ENCODE data around the gene GRM1. TPM values are rescaled to one million over a fixed set of nuclear protein-coding genes. Genes with fewer than 3 reads are reported as not detected.
"Not testable (repeated sequence)": the region's sequence is repeated elsewhere in the genome, so short reads cannot be mapped to it uniquely, and the experiment has no call there.

The GRM1 gene
- total RNA-seq, 1 donor from 2014 or later = not detected

GRCh38 chr6:146224988-146225387, 196.1 kb downstream of the GRM1 start:
- ATAC-seq (ENCODE audit: low read depth) = no peak

GRCh38 chr6:146240322-146240721, 211.5 kb downstream of the GRM1 start:
- Mint-ChIP-seq H3K9me3 (peaks cover 3% of the 10 kb centered on the region), H3K4me3 (no peak overlapping the region), H3K4me1 (no peaks in the 10 kb centered on the region), H3K27me3 (no peaks in the 10 kb centered on the region), H3K27ac (no peak overlapping the region), H3K36me3 (ENCODE audit: low read depth) (no peaks in the 10 kb centered on the region)
- no peak for TF ChIP-seq CTCF (IDR thresholded peaks at IDR 0.05)
- DNase-seq (no peak), ATAC-seq (ENCODE audit: low read depth) (no peak)
- intact Hi-C loops (cut with micrococcal nuclease) = no loop called here
- ChIA-PET CTCF (no interaction called here), POLR2A (no interaction called here)

More at GRCh38 chr6:146224988-146225387, 196.1 kb downstream of the GRM1 start:
- Mint-ChIP-seq H3K27me3 (no peaks in the 10 kb centered on the region), H3K36me3 (ENCODE audit: low read depth) (no peaks in the 10 kb centered on the region), H3K9me3 (no peaks in the 10 kb centered on the region), H3K4me3 (no peak overlapping the region), H3K27ac (no peak overlapping the region), H3K4me1 (no peaks in the 10 kb centered on the region)
- CTCF ChIA-PET = no interaction called here
- POLR2A ChIA-PET = no interaction called here
- intact Hi-C loops (cut with micrococcal nuclease) = no loop called here
- TF ChIP-seq CTCF (IDR thresholded peaks at IDR 0.05) = no peak
- no peak for DNase-seq

GRCh38 chr6:146240807-146241206, 211.9 kb downstream of the GRM1 start:
- ChIA-PET CTCF (no interaction called here), POLR2A (no interaction called here)
- TF ChIP-seq CTCF (IDR thresholded peaks at IDR 0.05) = no peak
- Mint-ChIP-seq H3K36me3 (ENCODE audit: low read depth) (no peaks in the 10 kb centered on the region), H3K27ac (no peak overlapping the region), H3K4me1 (no peaks in the 10 kb centered on the region), H3K4me3 (no peak overlapping the region), H3K27me3 (no peaks in the 10 kb centered on the region), H3K9me3 (peaks cover 3% of the 10 kb centered on the region)
- ATAC-seq (ENCODE audit: low read depth) = no peak
- DNase-seq = no peak
- intact Hi-C loops (cut with micrococcal nuclease) = no loop called here

- intact Hi-C loops (cut with micrococcal nuclease); H3K4me1 Mint-ChIP-seq; H3K4me3 Mint-ChIP-seq; H3K36me3 Mint-ChIP-seq (ENCODE audit: low read depth); ATAC-seq (ENCODE audit: low read depth); H3K27me3 Mint-ChIP-seq; H3K9me3 Mint-ChIP-seq; POLR2A ChIA-PET; CTCF ChIA-PET; DNase-seq; H3K27ac Mint-ChIP-seq: not testable (repeated sequence)
These were observed 214.8 kb downstream of the GRM1 start for GRCh38 chr6:146243646-146244045.

GRCh38 chr6:146244630-146245143, 215.8 kb downstream of the GRM1 start:
- no peak for TF ChIP-seq CTCF (IDR thresholded peaks at IDR 0.05)
- peaks cover 3% of the 10 kb centered on the region for H3K9me3 Mint-ChIP-seq
- no peaks in the 10 kb centered on the region for H3K36me3 Mint-ChIP-seq (ENCODE audit: low read depth)
- ATAC-seq (ENCODE audit: low read depth) = no peak
- CTCF ChIA-PET = no interaction called here
- DNase-seq = no peak
- H3K4me1 Mint-ChIP-seq = no peaks in the 10 kb centered on the region
- POLR2A ChIA-PET = no interaction called here
- H3K27me3 Mint-ChIP-seq = no peaks in the 10 kb centered on the region
- intact Hi-C loops (cut with micrococcal nuclease) = no loop called here
- H3K4me3 Mint-ChIP-seq = no peak overlapping the region
- no peak overlapping the region for H3K27ac Mint-ChIP-seq

- Mint-ChIP-seq H3K4me3 (no peak overlapping the region), H3K4me1 (no peaks in the 10 kb centered on the region), H3K36me3 (ENCODE audit: low read depth) (no peaks in the 10 kb centered on the region), H3K27me3 (no peaks in the 10 kb centered on the region), H3K27ac (no peak overlapping the region), H3K9me3 (peaks cover 3% of the 10 kb centered on the region)
- ATAC-seq (ENCODE audit: low read depth) = no peak
- intact Hi-C loops (cut with micrococcal nuclease) = no loop called here
- POLR2A ChIA-PET = no interaction called here
- no peak for DNase-seq
- CTCF ChIA-PET = no interaction called here
- no peak for TF ChIP-seq CTCF (IDR thresholded peaks at IDR 0.05)
These were observed 217.2 kb downstream of the GRM1 start for GRCh38 chr6:146246028-146246427.
